ENCODE results near the gene EGFR. TPM values are rescaled to one million over a fixed set of nuclear protein-coding genes. Genes with fewer than 3 reads are reported as not detected.

The EGFR gene
- total RNA-seq, 4 donors from 2014 or later: 45.5 to 61.1 (median 56.9) TPM

DNA sequence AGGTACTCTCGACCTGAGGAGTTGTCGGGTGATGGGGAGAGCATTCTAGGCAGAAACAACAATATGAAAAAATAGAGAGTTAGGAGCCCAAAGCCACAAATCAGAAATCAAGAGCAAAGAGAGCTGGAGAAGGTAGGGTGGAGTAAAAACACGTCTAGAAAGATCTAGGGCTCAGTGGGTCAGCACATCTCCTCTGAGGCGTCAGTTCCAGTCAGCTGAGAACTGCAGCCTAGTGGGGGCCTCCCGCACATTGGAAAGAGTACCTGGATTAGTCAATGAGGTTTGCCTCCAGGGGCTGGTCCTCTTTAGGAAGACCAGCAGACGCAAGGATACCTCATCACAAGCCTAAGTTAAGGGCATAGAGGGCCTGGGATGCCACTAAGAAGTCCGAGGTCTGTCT lies 233.1 kb downstream of the EGFR start:
- Histone ChIP-seq H3K36me3 (no peaks in the 10 kb centered on the region), H3K4me3 (no peak overlapping the region), H3K9me3 (no peaks in the 10 kb centered on the region), H3K27me3 (no peaks in the 10 kb centered on the region), H3K27ac (no peak overlapping the region), H3K4me1 (peaks cover 0 to 10% (median 3%) of the 10 kb centered on the region in 4 donors)
- TF ChIP-seq, protein P1, sequence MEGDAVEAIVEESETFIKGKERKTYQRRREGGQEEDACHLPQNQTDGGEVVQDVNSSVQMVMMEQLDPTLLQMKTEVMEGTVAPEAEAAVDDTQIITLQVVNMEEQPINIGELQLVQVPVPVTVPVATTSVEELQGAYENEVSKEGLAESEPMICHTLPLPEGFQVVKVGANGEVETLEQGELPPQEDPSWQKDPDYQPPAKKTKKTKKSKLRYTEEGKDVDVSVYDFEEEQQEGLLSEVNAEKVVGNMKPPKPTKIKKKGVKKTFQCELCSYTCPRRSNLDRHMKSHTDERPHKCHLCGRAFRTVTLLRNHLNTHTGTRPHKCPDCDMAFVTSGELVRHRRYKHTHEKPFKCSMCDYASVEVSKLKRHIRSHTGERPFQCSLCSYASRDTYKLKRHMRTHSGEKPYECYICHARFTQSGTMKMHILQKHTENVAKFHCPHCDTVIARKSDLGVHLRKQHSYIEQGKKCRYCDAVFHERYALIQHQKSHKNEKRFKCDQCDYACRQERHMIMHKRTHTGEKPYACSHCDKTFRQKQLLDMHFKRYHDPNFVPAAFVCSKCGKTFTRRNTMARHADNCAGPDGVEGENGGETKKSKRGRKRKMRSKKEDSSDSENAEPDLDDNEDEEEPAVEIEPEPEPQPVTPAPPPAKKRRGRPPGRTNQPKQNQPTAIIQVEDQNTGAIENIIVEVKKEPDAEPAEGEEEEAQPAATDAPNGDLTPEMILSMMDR (IDR thresholded peaks at IDR 0.05): no peak
- no peak for TF ChIP-seq POLR2A (IDR thresholded peaks at IDR 0.05)
- no peak for DNase-seq

DNA sequence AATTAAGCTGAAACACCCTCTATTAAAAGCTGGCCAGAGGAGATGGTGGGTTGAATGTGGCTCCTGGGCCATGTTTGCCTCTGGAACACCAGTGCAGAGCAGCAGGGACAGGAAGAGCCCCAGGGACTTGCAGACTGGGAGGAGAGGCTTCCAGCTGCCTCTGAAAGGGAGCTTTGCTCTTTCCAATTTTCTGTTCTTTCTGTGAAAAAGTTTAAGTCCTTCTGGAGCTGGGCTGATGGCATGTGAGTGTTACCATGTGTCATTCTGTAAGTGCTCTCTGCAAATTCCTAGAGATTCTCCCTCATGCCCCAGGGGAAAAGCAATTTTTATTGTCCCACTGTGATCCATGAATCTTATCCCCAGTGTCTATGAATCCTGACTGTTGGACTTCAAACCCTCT lies 233.6 kb downstream of the EGFR start:
- no peak for TF ChIP-seq POLR2A (IDR thresholded peaks at IDR 0.05)
- TF ChIP-seq, protein P1 (IDR thresholded peaks at IDR 0.05): no peak
- Histone ChIP-seq H3K4me1 (peaks cover 0 to 10% (median 3%) of the 10 kb centered on the region in 4 donors), H3K4me3 (no peak overlapping the region), H3K27me3 (no peaks in the 10 kb centered on the region), H3K9me3 (no peaks in the 10 kb centered on the region), H3K27ac (no peak overlapping the region), H3K36me3 (no peaks in the 10 kb centered on the region)
- no peak for DNase-seq

DNA sequence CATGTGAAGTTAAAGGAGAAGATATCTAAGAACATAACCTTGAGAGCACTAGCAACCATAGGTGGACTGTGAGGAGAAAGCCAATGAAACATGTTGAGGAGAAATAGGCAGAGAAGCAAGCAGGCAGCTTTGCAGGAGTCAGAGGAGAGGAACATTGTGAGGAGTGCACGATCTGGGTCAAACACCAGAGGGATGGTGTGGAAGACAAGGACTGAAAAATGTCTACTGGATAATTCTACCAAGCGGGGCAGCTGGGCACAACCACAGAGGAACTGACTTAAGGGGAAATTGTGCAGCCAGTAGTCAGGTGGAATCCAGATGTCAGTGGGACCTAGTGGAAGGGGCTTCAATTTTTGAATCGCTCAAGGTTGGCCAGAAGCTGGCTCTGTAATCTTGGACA lies 234.4 kb downstream of the EGFR start:
- Histone ChIP-seq H3K9me3 (no peaks in the 10 kb centered on the region), H3K27ac (no peak overlapping the region), H3K4me1 (peaks cover 0 to 10% (median 3%) of the 10 kb centered on the region in 4 donors), H3K4me3 (no peak overlapping the region), H3K36me3 (no peaks in the 10 kb centered on the region), H3K27me3 (no peaks in the 10 kb centered on the region)
- TF ChIP-seq, protein P1 (IDR thresholded peaks at IDR 0.05): no peak
- no peak for TF ChIP-seq POLR2A (IDR thresholded peaks at IDR 0.05)
- DNase-seq: no peak

DNA sequence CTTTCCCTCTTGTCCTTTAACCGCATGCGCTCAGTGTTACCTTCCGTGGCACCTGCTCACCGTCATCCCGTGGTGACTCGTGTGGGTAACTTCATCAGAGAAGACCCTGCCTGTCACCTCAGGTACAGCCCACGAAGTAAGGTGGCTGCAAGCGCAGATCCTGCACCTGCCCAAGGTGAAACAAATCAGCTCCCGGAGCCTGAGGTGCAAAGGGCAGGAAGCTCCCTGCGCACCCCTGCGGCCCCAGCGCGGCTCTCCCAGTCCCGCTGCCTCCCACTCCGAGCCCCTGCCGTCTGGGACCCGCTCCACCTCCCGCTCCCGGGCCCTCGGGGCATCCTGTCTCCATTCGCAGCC lies 235.4 kb downstream of the EGFR start:
- H3K36me3 ChIP-seq: no peaks in the 10 kb centered on the region
- TF ChIP-seq, protein P1 (IDR thresholded peaks at IDR 0.05): no peak
- peak in 1 of 3 donors; percentile 50 for DNase-seq
- H3K27me3 ChIP-seq: no peaks in the 10 kb centered on the region
- no peaks in the 10 kb centered on the region for H3K9me3 ChIP-seq
- H3K4me3 ChIP-seq: peak overlapping the region; percentile 35 to 67 (median 57)
- H3K4me1 ChIP-seq: peaks cover 0 to 10% (median 3%) of the 10 kb centered on the region in 4 donors
- H3K27ac ChIP-seq: peak overlapping the region in 3 of 4 donors; percentile 13 to 61 (median 22)

DNA sequence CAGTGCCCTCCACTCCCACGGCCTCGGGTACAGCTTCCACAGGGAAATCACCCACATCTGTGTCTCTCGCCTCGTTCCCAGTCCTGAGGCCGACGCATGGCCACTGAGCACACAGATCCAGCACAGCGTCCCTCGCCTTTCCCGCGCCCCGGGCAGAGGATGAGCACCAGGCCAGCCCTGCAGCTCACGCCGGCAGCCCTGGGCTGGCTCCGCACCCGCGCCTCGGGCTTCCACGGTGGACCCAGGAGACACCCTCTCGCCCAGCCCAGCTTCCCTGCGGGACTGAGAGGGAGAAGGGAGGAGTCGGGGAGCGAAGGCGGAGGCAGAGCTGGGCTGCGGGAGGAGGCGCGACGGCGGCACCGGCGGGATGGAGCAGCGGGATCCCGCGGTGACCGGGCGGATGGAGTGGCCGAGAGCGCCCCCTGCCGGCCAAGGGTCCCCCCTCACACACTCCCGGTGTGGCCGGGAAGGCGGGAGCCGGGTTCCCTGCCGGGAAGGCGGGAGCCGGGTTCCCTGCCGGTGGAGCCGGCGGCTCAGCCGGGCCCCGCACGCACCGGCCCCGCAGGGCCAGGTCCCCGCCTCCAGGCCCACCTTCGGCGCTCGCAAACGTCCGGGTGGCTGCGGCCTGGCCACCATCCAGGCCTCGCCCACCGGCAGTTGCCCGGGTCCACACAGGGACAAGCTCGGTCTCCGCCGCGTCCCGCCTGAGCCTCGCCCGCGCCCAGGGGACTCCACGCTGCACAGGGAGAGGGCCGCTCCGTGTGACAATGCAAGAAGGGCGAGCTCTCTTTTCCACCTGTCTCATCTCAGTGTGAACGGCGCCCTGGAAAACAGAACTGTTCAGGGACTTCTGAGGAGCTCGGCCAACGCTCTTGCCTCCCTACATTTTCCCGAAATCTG lies 236.0 kb downstream of the EGFR start:
- Histone ChIP-seq H3K9me3 (no peaks in the 10 kb centered on the region), H3K36me3 (no peaks in the 10 kb centered on the region), H3K4me1 (peaks cover 0 to 10% (median 3%) of the 10 kb centered on the region in 4 donors), H3K27ac (peak overlapping the region in 3 of 4 donors; percentile 22 to 61 (median 32)), H3K27me3 (no peaks in the 10 kb centered on the region), H3K4me3 (peak overlapping the region; percentile 35 to 67 (median 57))
- DNase-seq: peak; percentile 41 to 94 (median 89)
- TF ChIP-seq, protein P1 (IDR thresholded peaks at IDR 0.05): peak; percentile 55 to 94 (median 92)
- peak in 1 of 2 donors; percentile 62 for TF ChIP-seq POLR2A (IDR thresholded peaks at IDR 0.05)
